Lower leg skin (tissue), 4 donors: ENCODE measurements around the gene GDPD3. TPM values are rescaled to one million over a fixed set of nuclear protein-coding genes. Genes with fewer than 3 reads are reported as not detected.
A peak's percentile ranks its signal among the peaks of the same experiment; 100 is the strongest.

ENCODE experiments used
- DNase-seq, 2 donors: peaks; one replicate each; pipeline ENCODE4 v3.0.0-alpha.2; 2019; ENCODE audit warnings: low spot score in 2 of 2
- H3K4me3 ChIP-seq: fragments of 200-600 bp; sonication (generic); 2 replicates; pipeline ENCODE4 v1.5.1; 2017; ENCODE audit warnings: mild to moderate bottlenecking, low read depth; ENCODE audit not compliant: poor library complexity, severe bottlenecking
- POLR2A ChIP-seq, 2 donors: fragments of 450-650 bp; IDR thresholded peaks; one replicate each; pipeline ENCODE4 v1.6.1; 2016 to 2017; ENCODE audit warnings: antibody characterized with exemption in 2 of 2, mild to moderate bottlenecking in 1 of 2, moderate library complexity in 1 of 2
- WGBS, 2 donors: methylation state at CpG; one replicate each; pipeline ENCODE4 v1.1.5; 2018; 5-methylcytosine and 5-hydroxymethylcytosine counted together
- intact Hi-C: fragments of 100-400 bp; cut with DNase I; formaldehyde crosslinking; loops from one replicate; pipeline ENCODE4 v1.15.0; 2023; ENCODE audit warnings: low total_unique reads
- total RNA-seq, 4 donors: library from RNA; depleted of rRNA; stranded (reverse); fragments of >200 nt; gene quantifications; one replicate each; pipeline ENCODE4 v1.1.0, GENCODE V29; 2016
- TF ChIP-seq, protein P1 (sequence below), 3 donors: fragments of 450-650 bp; IDR thresholded peaks; one replicate each; pipeline ENCODE4 v1.5.1; 2016; ENCODE audit warnings: antibody characterized with exemption in 3 of 3, mild to moderate bottlenecking in 3 of 3, moderate library complexity in 2 of 3

The GDPD3 gene
- total RNA-seq, 4 donors from 2014 or later: 7.4 to 15.2 (median 11.6) TPM

DNA sequence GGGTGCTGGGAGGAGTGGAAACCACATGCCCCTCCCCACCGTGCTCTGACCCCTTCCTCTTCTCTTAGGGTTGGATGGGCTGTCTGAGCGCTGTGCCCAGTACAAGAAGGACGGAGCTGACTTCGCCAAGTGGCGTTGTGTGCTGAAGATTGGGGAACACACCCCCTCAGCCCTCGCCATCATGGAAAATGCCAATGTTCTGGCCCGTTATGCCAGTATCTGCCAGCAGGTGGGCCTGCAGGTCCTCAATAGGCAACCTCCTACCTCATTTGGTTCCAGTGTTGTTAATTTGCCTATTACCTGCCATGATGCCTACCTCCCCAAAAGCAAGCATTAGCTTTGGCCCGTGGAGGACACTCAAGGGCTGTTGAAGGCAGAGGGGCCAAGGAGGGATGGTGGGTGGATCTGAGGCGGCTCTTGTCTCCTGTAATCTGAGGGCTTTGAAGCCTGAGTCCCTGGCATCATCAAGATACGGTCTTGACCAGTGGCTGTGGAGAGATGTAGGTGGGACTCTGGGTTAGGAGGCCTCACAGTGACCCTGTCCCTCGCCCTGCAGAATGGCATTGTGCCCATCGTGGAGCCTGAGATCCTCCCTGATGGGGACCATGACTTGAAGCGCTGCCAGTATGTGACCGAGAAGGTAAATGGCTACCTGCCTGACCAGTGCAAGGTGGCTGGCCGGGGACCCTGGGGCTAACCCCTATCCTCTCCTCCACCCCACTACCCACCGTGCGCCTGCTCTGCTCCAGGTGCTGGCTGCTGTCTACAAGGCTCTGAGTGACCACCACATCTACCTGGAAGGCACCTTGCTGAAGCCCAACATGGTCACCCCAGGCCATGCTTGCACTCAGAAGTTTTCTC lies 44.4 kb downstream of the GDPD3 start:
- WGBS, 2 donors: 79% methylated on average over 17 of the region's 17 CpGs
- no peak overlapping the region for H3K4me3 ChIP-seq
- no peak for DNase-seq
- intact Hi-C loops: no loop called here
- TF ChIP-seq, protein P1, sequence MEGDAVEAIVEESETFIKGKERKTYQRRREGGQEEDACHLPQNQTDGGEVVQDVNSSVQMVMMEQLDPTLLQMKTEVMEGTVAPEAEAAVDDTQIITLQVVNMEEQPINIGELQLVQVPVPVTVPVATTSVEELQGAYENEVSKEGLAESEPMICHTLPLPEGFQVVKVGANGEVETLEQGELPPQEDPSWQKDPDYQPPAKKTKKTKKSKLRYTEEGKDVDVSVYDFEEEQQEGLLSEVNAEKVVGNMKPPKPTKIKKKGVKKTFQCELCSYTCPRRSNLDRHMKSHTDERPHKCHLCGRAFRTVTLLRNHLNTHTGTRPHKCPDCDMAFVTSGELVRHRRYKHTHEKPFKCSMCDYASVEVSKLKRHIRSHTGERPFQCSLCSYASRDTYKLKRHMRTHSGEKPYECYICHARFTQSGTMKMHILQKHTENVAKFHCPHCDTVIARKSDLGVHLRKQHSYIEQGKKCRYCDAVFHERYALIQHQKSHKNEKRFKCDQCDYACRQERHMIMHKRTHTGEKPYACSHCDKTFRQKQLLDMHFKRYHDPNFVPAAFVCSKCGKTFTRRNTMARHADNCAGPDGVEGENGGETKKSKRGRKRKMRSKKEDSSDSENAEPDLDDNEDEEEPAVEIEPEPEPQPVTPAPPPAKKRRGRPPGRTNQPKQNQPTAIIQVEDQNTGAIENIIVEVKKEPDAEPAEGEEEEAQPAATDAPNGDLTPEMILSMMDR (IDR thresholded peaks at IDR 0.05): no peak
- no peak for TF ChIP-seq POLR2A (IDR thresholded peaks at IDR 0.05)

DNA sequence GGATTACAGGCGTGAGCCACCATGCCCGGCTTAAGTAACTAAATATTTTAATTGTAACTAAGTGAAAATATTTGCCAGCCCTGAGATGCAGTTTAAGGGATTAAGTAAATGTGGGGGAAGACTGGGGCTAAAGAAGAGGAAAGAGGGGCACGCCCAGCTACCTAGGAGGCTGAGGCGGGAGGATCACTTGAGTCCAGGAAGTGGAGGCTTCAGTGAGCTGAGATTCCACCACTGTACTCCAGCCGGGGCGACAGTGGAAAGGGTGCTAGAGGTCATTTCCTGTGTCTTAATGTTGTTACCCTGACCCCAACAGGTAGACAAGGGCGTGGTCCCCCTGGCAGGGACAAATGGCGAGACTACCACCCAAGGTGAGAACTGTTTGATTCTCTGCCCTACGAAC lies 45.0 kb downstream of the GDPD3 start:
- no peak for DNase-seq
- 77 to 78% methylated on average over 9 of the region's 9 CpGs for WGBS, 2 donors
- intact Hi-C loops: no loop called here
- TF ChIP-seq, protein P1 (IDR thresholded peaks at IDR 0.05): no peak
- no peak overlapping the region for H3K4me3 ChIP-seq

DNA sequence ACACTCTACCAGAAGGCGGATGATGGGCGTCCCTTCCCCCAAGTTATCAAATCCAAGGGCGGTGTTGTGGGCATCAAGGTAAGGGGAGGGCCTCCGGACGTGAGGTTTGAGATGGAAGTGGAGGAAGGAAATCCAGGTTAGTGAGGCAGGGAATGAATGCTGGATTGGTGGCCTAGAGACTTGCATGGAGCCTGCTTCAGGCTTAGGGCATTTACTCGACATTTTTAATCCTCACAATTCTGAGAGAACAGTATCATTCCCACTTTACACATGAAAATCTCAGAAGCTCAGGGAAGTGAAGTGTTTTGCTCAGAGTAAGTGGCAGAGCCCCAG lies 45.8 kb downstream of the GDPD3 start:
- intact Hi-C loops: no loop called here
- DNase-seq: no peak
- H3K4me3 ChIP-seq: no peak overlapping the region
- TF ChIP-seq, protein P1 (IDR thresholded peaks at IDR 0.05): no peak
- TF ChIP-seq POLR2A (IDR thresholded peaks at IDR 0.05): no peak
- 60 to 70% methylated on average over 6 of the region's 6 CpGs for WGBS, 2 donors

DNA sequence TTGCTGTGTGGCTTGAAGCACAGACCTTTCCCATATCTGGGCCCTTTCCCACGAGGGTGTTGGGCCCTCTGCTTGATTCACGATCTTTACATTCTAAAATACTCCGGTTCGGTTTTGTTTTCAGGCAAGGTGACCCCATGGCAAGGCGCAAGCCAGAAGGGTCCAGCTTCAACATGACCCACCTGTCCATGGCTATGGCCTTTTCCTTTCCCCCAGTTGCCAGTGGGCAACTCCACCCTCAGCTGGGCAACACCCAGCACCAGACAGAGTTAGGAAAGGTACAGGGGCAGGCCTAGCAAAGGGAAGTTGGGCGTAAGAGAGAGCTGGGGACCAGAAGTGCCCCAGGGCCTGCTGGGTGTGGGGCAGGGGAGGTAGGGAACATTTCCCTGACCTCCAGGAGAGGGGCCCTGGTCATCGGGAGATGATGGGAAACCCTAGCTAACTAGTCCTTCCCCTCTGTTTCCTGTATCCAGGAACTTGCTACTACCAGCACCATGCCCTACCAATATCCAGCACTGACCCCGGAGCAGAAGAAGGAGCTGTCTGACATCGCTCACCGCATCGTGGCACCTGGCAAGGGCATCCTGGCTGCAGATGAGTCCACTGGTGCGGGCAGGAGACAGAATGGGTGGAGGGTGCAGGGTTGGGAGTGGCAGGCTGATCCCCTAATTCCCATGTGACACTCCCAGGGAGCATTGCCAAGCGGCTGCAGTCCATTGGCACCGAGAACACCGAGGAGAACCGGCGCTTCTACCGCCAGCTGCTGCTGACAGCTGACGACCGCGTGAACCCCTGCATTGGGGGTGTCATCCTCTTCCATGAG lies 46.4 kb downstream of the GDPD3 start:
- 20 to 39% methylated on average over 12 to 21 of the region's 21 CpGs for WGBS, 2 donors
- TF ChIP-seq, protein P1 (IDR thresholded peaks at IDR 0.05): no peak
- no peak for TF ChIP-seq POLR2A (IDR thresholded peaks at IDR 0.05)
- intact Hi-C loops: no loop called here
- DNase-seq: no peak
- peak overlapping the region; percentile 98 for H3K4me3 ChIP-seq

DNA sequence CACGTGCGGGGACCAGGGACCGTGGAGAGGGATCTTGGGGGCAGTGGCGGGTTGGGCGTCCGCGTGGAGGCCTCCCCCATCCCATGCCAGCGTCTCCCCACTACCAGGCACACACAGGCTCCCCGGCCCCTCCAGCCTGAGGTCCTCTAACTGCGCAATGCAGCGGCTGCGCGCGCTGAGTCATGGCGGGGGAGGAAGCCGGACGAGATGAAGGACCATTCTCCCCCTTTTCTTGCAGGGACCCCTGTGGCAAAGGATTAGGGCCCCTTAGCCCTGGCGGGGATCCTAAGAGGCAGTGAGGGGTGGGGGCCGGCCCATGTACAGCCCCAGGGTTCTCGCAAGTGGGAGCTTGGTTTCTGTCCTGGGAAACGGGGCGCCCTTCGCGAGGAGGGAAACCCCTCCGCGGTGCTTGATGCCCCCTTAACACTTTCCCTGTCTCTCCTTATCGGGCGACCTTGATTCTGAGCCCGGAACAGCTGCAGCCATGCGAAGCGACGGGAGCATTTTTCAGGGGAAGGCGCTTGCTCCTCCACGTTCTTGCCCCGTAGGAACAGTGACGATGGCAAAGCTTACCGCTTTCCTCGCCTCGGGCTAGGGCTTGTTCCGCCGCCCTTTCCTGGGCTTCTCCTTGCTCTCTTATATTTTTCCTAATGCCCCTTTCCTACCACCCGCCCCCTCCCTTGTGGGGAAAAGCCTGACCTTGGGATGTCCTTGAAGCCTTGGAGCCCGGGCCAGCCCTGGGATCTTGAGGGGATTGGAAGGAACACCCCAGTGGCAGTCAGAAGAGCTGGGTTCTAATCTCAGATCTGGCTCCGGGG lies 47.2 kb downstream of the GDPD3 start:
- no peak for TF ChIP-seq POLR2A (IDR thresholded peaks at IDR 0.05)
- TF ChIP-seq, protein P1 (IDR thresholded peaks at IDR 0.05): no peak
- no peak for DNase-seq
- WGBS, 2 donors: 0 to 1% methylated on average over 42 of the region's 44 CpGs
- intact Hi-C loops: no loop called here
- peak overlapping the region; percentile 98 for H3K4me3 ChIP-seq
